IPS-NIHi7 (cell line): ENCODE results near the gene S1PR4.
A peak's percentile ranks its signal among the peaks of the same experiment; 100 is the strongest.
"Not testable (repeated sequence)": the region's sequence is repeated elsewhere in the genome, so short reads cannot be mapped to it uniquely, and the experiment has no call there.

Source experiments
- DNase-seq: peaks from one replicate; pipeline ENCODE4 v3.0.0; 2012; ENCODE audit warnings: mixed read lengths; ENCODE audit errors: extremely low spot score

S1PR4 gene

DNA sequence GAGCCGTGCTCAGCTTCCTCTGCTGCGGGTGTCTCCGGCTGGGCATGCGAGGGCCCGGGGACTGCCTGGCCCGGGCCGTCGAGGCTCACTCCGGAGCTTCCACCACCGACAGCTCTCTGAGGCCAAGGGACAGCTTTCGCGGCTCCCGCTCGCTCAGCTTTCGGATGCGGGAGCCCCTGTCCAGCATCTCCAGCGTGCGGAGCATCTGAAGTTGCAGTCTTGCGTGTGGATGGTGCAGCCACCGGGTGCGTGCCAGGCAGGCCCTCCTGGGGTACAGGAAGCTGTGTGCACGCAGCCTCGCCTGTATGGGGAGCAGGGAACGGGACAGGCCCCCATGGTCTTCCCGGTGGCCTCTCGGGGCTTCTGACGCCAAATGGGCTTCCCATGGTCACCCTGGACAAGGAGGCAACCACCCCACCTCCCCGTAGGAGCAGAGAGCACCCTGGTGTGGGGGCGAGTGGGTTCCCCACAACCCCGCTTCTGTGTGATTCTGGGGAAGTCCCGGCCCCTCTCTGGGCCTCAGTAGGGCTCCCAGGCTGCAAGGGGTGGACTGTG is 1.2 kb downstream of the S1PR4 start:
- DNase-seq = no peak

DNA sequence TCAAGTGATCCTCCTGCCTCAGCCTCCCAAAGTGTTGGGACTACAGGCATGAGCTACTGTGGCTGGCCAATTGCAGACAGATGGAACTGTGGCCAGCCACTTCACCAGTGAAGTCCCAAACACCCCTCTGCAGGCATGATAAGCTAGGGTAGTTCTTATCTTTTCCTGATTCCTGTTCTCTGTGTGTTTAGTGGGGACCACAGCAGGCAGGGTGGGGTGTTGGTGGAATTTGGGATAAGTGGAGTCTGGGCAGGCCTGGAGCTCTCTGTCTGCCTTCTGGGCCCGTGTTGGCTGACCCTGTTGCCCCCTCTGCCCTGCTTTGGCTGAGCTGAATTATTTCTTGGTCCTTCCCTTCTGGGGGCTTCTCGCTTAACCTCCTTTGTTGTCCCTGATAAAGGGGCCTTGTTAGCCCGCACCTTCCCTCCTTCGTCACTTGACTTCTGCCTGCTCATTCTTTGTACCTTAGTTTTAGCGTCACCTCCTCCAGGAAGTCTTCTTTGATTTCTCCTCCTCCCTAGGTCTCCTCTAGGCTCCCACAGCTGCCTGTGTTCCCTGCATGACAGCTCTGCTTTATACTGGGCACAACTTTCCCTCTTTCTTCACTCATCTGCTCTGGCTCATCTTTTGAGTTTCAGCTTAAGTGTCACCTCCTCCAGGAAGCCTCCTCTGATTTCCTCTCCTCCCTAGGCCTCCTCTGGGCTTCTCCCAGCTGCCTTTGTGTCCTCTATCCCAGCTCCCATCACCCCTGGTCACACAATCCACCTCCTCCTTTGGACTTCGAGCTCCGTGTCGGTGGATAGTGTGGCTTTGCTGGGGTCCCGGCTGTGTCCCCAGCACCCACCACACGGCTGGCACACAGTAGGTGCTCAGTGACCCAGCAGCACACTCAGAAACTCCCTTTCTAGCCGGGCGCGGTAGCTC is 5.4 kb downstream of the S1PR4 start:
- no peak for DNase-seq

DNA sequence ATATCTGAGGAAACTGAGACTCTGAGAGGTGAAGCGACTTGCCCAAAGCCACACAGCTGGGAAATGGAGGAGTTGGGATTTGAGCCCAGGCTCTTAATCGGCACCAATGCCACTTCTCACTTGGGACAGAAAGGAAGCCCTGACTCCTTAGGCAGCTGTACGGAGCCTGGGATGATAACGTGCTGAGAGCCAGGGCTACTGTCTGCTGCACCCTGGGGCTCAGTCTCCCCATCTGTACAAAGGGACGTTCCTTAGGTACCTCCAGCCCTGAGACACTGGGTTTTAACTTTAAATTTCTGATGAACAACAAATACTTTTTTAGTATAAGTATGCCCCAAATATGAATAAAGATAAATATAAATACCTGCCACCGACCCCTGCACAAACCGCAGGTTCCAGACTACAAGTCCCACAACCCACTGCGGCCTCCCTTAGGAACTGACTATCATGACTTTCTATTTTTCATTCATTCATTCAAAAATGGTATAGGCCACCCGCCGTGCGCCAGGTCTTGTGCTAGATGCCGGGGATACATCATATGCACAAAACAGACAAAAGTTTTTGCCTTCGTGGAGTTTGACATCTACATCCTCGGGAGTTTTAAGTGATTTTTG is 6.4 kb downstream of the S1PR4 start:
- DNase-seq = peak; percentile 58

DNA sequence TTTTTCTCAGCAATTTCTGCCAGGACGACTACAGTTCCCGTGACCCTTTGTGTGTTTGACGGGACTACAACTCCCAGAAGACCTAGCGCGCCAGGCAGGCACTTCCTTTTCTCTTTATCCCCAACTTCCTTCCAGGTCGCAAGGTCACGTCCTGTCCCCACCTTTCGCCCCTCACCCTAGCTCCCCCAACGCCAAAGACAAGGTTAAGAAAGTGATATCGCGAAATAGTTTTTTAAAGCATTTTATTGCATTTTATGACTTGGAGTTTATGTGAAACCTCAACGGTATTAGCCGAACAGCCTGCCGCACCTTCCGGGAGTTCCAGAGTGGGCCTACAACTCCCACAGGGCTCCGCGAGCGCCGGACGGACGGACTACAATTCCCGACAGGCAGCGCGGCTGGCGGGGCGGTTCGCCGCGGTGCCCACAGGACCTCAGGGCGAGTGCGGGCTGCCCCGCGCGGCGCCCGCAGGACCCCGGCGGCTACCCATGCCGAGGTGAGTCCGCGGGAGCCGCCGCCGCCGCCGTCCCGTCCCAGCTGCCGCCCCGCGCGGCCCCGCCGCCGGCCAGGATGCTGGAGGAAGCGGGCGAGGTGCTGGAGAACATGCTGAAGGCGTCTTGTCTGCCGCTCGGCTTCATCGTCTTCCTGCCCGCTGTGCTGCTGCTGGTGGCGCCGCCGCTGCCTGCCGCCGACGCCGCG is 7.0 kb downstream of the S1PR4 start, which contains the start of gene NCLN:
NCLN (plus strand) TSS at position 470 of the 699 bp plus-strand sequence; CDS start at position 571, 101 bp downstream.
- DNase-seq = peak; percentile 93

DNA sequence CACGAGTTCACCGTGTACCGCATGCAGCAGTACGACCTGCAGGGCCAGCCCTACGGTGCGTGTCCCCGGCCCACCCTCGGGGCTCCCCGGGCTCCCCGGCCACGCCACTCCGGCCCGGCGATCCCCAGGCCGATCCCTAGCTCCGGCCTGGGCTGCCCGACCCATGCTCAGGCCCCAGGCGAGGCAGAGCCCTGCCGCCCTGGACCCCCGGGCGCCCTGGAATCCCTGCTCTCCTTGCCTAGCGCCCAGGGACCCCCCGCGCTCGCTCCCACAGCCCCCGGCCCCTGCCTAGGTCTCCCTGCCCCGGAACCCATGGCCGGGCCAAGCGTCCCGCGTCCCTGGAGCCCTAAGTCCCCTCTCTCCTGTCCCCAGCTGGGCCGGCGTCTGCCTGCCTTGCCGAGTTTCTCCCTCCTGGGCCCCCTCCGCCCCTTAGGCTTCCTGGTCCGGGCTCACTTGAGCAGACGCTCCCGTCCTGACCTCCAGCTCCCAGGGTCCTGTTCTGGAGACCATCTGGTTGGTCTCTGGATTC is 7.7 kb downstream of the S1PR4 start:
- no peak for DNase-seq

DNA sequence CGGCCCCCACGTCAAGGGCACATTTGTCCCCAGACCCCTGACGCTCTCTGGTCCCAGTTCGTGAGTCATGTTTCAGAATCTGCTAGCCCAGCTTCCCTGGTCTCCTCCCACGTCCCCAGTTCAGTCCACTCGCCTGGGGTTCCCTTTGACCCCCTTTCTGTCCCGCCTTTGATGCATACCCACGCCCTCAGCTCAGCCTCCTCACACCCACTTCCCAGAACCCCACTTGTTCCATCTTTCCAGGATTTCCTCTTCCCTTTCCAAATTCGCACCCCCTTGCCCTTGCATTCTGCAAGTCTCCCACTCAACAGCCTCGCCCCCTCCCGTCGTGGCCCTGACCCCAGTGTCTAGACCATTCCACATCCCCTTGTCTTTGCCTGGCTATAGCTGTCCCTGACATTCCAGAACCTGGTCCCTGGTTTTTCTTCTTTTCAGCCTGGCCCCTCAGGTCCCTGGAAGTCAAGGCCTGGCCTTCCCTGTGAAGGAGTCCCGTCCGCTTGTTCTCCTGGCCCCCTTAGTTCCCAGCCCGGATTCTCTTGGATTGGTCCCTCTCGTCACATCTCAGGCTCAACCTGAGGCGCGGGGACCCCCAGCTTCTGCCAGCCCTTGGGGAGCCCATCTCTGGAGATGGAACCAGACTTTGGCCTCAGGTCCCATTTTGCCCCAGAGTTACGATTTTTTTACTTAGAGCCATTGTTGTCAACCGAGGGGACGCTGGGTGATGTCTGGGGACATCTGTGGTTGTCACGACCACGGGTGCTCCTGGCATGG is 8.5 kb downstream of the S1PR4 start:
- DNase-seq = no peak

DNA sequence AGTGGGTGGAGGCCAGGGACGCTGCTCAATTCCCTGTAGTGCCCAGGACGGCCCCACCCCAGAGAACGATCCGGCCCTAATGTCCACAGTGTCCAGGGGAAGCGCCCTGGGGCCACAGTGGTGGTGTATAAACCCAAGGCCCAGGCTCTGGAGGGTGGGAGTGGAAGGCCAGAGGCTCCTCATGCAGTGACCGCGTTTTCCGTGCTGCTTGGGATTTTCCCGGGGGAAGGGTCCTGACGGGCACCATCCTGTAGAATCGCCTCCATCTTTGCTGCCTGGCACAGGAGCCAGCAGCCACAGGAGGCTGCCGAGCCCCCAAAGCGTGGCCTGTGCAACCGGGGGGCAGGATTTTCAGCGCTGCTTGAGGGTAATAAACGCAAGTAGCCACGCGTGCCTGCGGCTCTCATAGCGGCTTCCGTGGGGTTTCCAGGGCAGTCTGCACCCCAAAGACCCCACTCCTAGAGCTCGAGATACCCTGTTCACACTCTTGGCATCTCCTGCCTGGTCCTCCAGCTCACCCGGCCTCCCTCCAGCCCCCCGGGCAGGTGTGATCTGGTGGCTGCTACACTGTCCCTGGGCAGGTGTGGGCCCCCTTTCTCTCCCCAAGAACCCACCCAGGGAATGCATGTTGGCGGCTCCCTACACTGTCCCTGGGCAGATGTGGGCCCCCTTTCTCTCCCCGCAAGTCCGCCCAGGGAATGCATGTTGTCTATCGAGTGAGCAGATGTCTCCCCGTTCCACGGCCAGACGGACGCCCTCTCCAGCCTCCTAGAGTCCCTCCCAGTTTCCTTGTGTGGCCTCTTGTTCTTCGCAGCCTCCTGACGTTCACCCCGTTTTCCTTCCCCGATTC is 9.3 kb downstream of the S1PR4 start:
- DNase-seq = no peak

DNA sequence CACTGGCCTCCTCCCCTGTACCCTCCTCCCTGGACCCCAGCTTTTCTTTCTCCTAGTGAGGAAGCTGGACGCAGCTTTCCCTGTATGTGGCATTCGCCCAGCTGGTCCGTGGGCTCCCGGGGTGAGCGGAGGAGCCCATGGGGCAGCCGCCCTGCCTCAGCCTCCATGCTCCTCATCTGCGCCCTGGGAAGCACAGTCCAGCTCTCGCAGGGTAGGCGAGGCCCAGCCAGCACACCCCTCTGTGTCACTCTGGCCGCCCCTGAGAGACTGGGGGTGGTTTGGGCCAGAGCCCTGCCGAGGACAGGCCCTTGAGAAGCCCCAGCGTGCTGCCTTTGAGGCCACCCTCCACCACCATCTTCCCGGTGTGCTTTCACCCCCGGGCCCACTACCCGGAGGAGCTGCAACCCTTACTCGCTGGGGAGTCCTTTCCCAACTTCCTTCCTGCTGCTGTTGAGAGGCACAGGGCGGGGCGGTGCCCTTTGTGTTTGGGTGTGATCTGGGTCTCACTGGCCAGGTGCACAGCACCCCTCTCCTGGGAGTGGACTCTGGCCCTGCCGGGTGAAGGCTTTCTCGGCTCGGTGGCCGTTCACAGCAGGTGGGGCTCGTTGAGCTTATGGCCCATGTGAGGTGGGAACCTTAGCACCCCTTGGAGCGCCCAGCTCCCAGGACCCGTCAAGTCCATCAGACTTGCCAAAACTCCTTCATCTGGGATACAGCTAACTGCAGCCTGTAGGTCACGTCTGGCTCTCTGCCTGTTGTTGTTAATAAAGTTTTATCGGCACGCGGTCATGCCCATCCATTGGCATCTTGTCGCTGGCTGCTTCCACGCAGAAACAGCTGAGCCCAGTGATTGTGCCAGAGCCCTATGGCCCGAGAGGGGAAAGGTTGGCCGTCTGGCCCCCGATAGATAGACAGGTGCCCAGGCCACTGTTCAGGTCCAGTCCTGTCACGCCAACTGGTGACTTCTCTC is 10.3 kb downstream of the S1PR4 start:
- DNase-seq = no peak

DNA sequence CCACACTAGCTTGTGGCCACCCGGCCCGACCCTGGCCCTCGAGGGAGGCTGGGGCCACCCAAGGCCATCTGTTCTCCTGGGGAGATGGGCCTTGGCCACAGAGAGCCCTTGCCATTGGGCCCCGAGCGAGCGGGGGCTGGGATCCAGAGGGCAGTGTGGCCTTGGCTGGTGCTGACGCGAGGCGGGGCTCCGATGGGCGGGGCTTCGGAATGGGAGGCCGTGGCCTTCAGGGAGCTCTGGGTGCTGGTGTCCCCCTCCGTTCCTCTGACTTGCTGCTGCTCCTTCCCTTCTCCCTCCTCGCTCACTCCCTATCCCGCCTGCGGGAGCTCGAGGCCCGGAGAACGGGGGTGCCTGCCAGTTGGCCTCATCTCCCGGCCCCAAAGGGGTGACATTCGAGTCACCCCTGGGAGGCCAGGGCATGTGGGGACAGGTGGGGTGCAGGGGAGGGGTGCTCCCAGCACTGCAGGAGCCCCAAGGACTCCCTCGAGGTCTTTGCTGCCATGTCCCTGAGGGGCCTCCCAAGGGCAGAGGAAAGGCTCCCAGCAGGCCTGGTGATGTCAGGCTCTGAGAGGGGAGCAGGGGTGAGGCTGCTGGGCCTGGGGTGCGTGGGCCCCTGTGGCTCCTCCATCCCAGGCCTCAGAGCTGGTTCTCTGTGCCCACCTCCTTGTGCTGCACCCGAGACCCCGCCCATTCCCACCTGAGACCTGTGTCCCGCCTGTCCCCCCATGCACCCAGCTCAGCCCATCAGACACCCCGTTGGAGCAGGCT is 11.3 kb downstream of the S1PR4 start:
- DNase-seq = no peak

DNA sequence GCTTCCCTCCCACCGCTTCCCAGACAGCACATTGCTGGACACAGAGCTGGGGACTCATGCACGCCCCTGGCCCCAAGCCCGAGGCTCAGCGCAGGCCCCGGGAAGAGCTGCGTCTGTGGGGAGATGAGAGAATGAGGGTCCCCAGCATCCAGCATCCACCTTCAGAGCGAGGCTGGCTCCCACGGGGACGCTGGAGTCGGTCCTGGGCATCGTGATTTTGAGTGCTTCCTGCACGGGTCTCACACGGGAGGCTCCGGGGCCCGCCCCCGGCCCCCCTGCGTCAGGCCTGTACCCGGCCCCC is 11.9 kb downstream of the S1PR4 start:
- no peak for DNase-seq

DNA sequence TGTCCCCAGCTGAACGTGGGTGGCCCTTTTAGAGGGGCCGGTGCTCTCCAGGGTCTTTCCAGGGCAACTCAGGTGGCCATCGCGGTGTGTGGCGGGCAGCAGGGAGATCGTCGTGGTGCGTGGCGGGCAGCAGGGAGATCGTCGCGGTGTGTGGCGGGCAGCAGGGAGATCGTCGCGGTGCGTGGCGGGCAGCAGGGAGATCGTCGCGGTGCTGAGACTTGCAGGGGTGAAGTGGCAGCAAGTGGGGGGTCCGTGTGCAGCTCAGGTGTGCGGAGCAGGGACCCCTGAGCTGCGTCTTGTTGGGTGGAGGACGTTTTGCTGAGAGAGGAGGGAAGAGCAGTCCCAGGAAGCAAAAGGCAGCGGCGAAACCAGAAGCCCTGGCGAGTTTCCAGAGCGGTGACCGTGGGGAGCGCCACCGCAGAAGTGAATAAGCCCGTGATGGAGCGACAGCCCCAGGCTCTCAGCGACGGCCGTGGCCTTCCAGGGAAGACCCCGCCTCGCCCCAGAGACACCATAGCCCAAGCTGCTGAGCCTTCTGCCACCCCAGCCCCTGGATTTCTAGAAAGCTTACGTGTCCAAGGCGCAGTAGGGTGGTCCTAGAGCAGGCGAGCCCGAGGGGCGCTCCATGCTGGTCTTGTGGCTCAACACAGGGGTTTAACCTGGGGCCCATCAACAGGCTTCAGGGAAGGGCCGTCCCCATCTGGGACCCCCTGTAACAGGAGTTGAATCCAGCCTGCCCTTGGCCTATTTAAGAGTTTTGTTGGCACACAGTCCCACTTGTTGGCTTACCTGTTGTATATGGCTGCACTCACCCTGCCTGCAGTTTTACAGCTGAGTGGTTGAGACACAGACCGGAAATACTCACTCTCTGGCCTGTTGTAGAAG is 12.6 kb downstream of the S1PR4 start:
- no peak for DNase-seq

DNA sequence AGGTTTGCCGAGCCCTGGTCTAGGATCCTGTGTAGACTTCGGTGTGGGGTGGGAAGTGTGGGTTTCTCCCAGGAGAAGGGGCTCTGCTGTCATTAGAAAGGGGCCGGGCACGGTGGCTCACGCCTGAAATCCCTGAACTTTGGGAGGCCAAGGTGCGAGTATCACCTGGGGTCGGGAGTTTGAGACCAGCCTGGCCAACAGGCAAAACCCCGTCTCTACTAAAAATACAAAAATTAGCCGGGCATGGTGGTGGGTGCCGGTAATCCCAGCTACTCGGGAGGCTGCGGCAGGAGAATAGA is 13.2 kb downstream of the S1PR4 start:
- not testable (repeated sequence) for DNase-seq

DNA sequence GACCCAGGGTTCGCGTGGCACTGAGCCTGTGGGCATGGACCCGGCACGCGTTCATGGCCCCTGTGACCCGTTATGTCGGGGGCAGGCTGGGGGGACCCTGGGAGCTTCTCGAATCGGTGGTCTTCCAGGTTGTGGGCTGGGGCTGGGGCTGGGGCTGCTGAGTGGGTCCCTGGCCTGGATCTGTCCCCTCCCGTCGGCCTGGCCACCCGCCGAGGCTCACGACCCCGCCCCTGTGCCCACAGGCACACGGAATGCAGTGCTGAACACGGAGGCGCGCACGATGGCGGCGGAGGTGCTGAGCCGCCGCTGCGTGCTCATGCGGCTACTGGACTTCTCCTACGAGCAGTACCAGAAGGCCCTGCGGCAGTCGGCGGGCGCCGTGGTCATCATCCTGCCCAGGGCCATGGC is 13.7 kb downstream of the S1PR4 start:
- no peak for DNase-seq

DNA sequence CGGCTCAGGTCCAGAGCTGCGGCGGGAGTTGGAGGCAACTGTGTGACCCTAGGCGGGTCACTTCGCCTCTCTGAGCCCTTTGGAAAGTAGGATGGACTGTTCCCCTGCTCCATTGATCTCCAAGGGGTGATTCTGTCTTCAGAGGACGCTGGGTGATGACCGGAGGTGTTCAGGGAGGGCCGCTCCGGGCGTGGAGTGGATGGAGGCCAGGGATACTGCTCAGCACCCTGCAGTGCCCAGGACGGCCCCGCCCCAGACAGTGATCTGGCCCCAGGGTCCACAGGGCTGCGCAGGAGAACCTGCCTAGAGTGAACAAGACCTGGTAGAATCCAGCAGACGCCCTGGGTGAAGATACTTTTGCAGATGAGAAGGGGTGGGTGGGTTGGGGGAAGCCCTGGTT is 14.1 kb downstream of the S1PR4 start:
- no peak for DNase-seq

DNA sequence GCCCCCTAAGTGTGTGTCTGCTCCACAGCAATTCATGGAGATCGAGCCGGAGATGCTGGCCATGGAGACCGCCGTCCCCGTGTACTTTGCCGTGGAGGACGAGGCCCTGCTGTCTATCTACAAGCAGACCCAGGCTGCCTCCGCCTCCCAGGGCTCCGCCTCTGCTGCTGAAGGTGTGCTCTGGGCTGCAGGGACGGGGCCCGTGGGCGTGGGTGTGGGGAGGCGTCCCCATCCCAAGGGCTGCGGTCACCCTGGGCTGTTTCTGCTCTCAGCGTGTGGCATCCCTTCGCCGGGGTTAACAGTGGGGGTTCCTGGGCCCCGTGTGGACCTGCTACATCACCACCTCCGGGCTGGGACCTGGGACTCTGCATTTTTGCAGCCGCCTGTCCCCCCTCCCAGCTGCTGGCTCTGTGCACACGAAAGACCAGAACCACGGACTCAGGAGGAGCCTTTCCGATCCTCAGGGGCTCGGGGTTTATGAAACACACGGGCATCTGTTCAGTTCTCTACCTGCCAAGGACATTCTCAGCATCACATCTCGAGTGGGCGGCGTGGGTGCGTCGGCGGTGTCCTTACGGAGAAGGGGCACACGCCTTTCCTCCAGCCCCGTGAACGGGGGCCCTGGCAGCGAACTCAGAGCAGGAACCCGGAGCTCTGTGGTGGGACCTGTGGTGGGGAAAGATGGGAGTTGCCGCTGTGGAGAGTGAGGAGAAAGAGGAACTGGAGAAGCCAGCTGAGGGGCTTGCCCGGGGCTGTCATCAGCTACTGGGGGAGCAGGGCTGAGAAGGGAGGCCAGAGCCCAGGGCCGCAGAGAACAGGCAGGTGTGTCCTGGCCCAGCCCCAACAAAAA is 14.9 kb downstream of the S1PR4 start:
- no peak for DNase-seq
